Neural crest cell (in vitro differentiated cells): ENCODE measurements around the gene NDUFA8. TPM values are rescaled to one million over a fixed set of nuclear protein-coding genes. Genes with fewer than 3 reads are reported as not detected.

Source experiments
- DNase-seq: peaks from one replicate; pipeline ENCODE4 v3.0.0; 2021; ENCODE audit warnings: low read depth, mixed read lengths, low spot score
- H3K27ac Mint-ChIP-seq: one replicate; pipeline ENCODE4 v1.8.0; 2021; ENCODE audit warnings: mild to moderate bottlenecking, mixed read lengths; ENCODE audit not compliant: unreplicated experiment
- H3K27me3 Mint-ChIP-seq: 2 replicates; pipeline ENCODE4 v1.8.0; 2021; ENCODE audit warnings: low read depth, mild to moderate bottlenecking, mixed read lengths
- H3K36me3 Mint-ChIP-seq: 2 replicates; pipeline ENCODE4 v1.8.0; 2021; ENCODE audit warnings: low read depth, mild to moderate bottlenecking, mixed read lengths
- H3K4me1 Mint-ChIP-seq: 2 replicates; pipeline ENCODE4 v1.8.0; 2021; ENCODE audit warnings: mixed read lengths
- H3K4me3 Mint-ChIP-seq: one replicate; pipeline ENCODE4 v1.8.0; 2021; ENCODE audit warnings: mild to moderate bottlenecking, mixed read lengths
- H3K9me3 Mint-ChIP-seq: 2 replicates; pipeline ENCODE4 v1.8.0; 2021; ENCODE audit warnings: mixed read lengths
- total RNA-seq: library from RNA; stranded (reverse); gene quantifications from 2 replicates; pipeline ENCODE4 v1.2.1, GENCODE V29; 2021
- TF ChIP-seq, protein P1 (sequence below): fragments of 200-600 bp; sonication (generic); conservative IDR thresholded peaks from 2 replicates; pipeline ENCODE4 v1.5.0; 2021; ENCODE audit warnings: antibody characterized with exemption, mild to moderate bottlenecking

NDUFA8 gene
- total RNA-seq, 1 donor from 2014 or later, result 51.4 TPM

DNA sequence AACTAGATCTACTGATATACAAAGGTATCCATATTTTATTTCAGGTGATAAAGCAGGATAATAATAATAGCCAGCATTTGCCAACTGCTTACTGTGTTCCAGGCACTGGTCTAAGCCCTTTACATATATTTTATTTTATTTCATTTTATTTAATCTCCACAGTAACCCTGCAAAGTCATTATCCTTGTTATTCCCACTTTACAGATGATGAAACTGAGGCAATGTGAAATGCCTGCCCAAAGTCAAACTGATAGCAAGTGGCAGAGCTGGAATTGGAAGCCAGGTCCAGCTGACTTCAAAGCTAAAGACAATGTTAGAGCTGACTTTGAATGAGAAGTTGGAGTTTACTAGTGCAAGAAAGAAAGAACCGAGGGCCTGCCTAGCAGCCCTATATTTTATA is 25.0 kb upstream of the NDUFA8 start:
- TF ChIP-seq, protein P1, sequence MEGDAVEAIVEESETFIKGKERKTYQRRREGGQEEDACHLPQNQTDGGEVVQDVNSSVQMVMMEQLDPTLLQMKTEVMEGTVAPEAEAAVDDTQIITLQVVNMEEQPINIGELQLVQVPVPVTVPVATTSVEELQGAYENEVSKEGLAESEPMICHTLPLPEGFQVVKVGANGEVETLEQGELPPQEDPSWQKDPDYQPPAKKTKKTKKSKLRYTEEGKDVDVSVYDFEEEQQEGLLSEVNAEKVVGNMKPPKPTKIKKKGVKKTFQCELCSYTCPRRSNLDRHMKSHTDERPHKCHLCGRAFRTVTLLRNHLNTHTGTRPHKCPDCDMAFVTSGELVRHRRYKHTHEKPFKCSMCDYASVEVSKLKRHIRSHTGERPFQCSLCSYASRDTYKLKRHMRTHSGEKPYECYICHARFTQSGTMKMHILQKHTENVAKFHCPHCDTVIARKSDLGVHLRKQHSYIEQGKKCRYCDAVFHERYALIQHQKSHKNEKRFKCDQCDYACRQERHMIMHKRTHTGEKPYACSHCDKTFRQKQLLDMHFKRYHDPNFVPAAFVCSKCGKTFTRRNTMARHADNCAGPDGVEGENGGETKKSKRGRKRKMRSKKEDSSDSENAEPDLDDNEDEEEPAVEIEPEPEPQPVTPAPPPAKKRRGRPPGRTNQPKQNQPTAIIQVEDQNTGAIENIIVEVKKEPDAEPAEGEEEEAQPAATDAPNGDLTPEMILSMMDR, result no peak

GRCh38 chr9:122183501-122183900 is 23.9 kb upstream of the NDUFA8 start:
- Mint-ChIP-seq H3K27ac (no peak overlapping the region), H3K4me3 (no peak overlapping the region), H3K9me3 (no peaks in the 10 kb centered on the region), H3K36me3 (no peaks in the 10 kb centered on the region), H3K4me1 (no peaks in the 10 kb centered on the region), H3K27me3 (peaks cover 28% of the 10 kb centered on the region)
- TF ChIP-seq, protein P1, result no peak
- no peak for DNase-seq

More for the DNA sequence above, 25.0 kb upstream of the NDUFA8 start:
- no peaks in the 10 kb centered on the region for H3K9me3 Mint-ChIP-seq
- peaks cover 24% of the 10 kb centered on the region for H3K27me3 Mint-ChIP-seq
- H3K4me3 Mint-ChIP-seq, result no peak overlapping the region
- no peak for DNase-seq
- H3K27ac Mint-ChIP-seq, result no peak overlapping the region
- no peaks in the 10 kb centered on the region for H3K36me3 Mint-ChIP-seq
- H3K4me1 Mint-ChIP-seq, result no peaks in the 10 kb centered on the region

DNA sequence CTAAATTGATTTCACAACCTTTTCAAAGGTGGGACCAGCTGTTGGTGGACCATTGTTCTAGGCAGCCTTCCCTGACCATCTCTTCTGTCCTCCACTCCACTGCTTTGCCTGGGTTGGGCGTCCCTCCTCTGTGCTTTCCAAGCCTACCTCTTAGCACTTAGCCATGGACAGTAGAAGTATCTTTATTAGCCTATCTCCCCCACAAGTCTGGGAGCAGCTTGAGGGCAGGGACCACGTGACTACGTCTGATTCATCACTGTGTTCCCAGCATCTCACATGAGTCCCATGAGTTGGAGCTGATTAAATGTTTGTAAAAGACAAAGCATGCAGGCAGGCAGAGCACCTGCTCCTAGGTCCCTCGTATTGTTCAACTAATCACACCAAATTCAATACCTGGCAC is 21.1 kb upstream of the NDUFA8 start:
- H3K36me3 Mint-ChIP-seq, result no peaks in the 10 kb centered on the region
- no peak overlapping the region for H3K27ac Mint-ChIP-seq

GRCh38 chr9:122179690-122180074 is 20.1 kb upstream of the NDUFA8 start:
- Mint-ChIP-seq H3K4me1 (no peaks in the 10 kb centered on the region), H3K27ac (no peak overlapping the region), H3K27me3 (peaks cover 56% of the 10 kb centered on the region), H3K36me3 (no peaks in the 10 kb centered on the region), H3K9me3 (no peaks in the 10 kb centered on the region), H3K4me3 (no peak overlapping the region)
- TF ChIP-seq, protein P1, result no peak
- no peak for DNase-seq

More for the DNA sequence above, 21.1 kb upstream of the NDUFA8 start:
- H3K4me3 Mint-ChIP-seq, result no peak overlapping the region
- H3K27me3 Mint-ChIP-seq, result peaks cover 47% of the 10 kb centered on the region
- no peaks in the 10 kb centered on the region for H3K4me1 Mint-ChIP-seq
- H3K9me3 Mint-ChIP-seq, result no peaks in the 10 kb centered on the region
- no peak for DNase-seq
- TF ChIP-seq, protein P1, result no peak

DNA sequence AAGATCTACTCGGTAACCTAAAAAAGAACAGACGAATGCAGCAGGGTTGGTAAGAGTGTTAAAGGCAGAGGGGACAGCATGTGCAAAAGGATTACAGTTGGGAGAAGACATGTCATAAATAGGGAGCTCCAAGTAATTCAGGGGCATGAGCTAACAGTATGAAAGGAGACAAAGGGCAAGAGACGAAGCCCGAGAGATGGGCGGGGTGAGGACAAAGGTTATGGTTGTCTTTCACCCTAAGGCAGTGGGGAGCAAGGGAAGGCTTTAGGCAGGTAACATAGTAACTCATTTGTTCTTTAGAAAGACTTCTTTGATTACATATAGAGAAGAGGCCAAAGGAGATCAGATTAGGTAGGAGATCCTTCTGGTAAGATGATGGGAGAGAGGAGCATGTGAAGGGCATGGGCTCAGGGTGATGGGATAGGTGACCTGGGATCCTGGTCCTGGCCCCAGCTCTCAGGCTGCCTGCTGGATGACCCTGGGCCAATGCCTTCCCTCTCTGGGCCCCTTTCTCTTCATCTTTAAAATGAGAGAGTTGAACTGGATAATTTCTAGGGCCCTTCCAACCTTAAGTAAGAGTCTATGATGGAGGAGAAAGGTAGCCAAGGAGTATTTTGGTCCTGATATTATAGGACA is 19.6 kb upstream of the NDUFA8 start:
- TF ChIP-seq, protein P1, result no peak
- Mint-ChIP-seq H3K27ac (no peak overlapping the region), H3K27me3 (peaks cover 59% of the 10 kb centered on the region)

More for the DNA sequence above, 19.6 kb upstream of the NDUFA8 start:
- Mint-ChIP-seq H3K36me3 (no peaks in the 10 kb centered on the region), H3K4me1 (no peaks in the 10 kb centered on the region), H3K4me3 (no peak overlapping the region), H3K9me3 (no peaks in the 10 kb centered on the region)
- DNase-seq, result no peak
